HG03565 (cell line): ENCODE data around the gene FIBP.

Experiments
- ATAC-seq: cut with Tn5 transposase; IDR thresholded peaks from one replicate; pipeline ENCODE4 v1.9.1; 2021; ENCODE audit warnings: mild to moderate bottlenecking, moderate library complexity; ENCODE audit not compliant: unreplicated experiment

FIBP gene

GRCh38 chr11:65871811-65872548, 16.3 kb downstream of the FIBP start:
- ATAC-seq: no peak

GRCh38 chr11:65870706-65871681, 17.3 kb downstream of the FIBP start:
- ATAC-seq: no peak

- ATAC-seq: no peak
Measured at GRCh38 chr11:65870307-65870658, 18.0 kb downstream of the FIBP start.

GRCh38 chr11:65869643-65870306, 18.5 kb downstream of the FIBP start:
- no peak for ATAC-seq

GRCh38 chr11:65868907-65869306, 19.4 kb downstream of the FIBP start:
- no peak for ATAC-seq

- no peak for ATAC-seq
Measured at GRCh38 chr11:65868076-65868667, 20.1 kb downstream of the FIBP start.

- ATAC-seq: no peak
Measured at GRCh38 chr11:65867284-65868071, 20.8 kb downstream of the FIBP start.

GRCh38 chr11:65866509-65867283, 21.6 kb downstream of the FIBP start:
- ATAC-seq: no peak

- no peak for ATAC-seq
Measured at GRCh38 chr11:65865550-65866172, 22.6 kb downstream of the FIBP start.

- no peak for ATAC-seq
Measured at GRCh38 chr11:65864706-65865471, 23.4 kb downstream of the FIBP start.

- no peak for ATAC-seq
Measured at GRCh38 chr11:65863889-65864705, 24.2 kb downstream of the FIBP start.

GRCh38 chr11:65862941-65863888, 25.1 kb downstream of the FIBP start:
- no peak for ATAC-seq

- no peak for ATAC-seq
Measured at GRCh38 chr11:65862191-65862735, 26.0 kb downstream of the FIBP start.

- no peak for ATAC-seq
Measured at GRCh38 chr11:65861533-65862183, 26.6 kb downstream of the FIBP start.

GRCh38 chr11:65861165-65861505, 27.1 kb downstream of the FIBP start:
- ATAC-seq: no peak
